Osteoblast (primary cell): ENCODE data around the gene ZFP92. TPM values are rescaled to one million over a fixed set of nuclear protein-coding genes. Genes with fewer than 3 reads are reported as not detected.

Experiments
- DNase-seq: peaks from one replicate; pipeline ENCODE4 v3.0.0; 2011; ENCODE audit warnings: low spot score, mixed read lengths; ENCODE audit not compliant: insufficient read length; ENCODE audit errors: missing footprints
- H2AFZ ChIP-seq: 2 replicates; pipeline ENCODE4 v1.6.0; 2011; ENCODE audit warnings: mild to moderate bottlenecking, low read length
- H3K27ac ChIP-seq: 2 replicates; pipeline ENCODE4 v1.5.1; 2011; ENCODE audit warnings: mild to moderate bottlenecking, low read depth, low read length, moderate library complexity
- H3K27me3 ChIP-seq: 2 replicates; pipeline ENCODE4 v1.6.0; 2012; ENCODE audit warnings: mild to moderate bottlenecking, control low read depth, inconsistent platforms, low read length, moderate library complexity; ENCODE audit not compliant: insufficient read depth
- H3K36me3 ChIP-seq: 2 replicates; pipeline ENCODE4 v1.5.1; 2011; ENCODE audit warnings: mild to moderate bottlenecking, low read length, control low read depth, moderate library complexity; ENCODE audit not compliant: insufficient read depth
- H3K4me1 ChIP-seq: 2 replicates; pipeline ENCODE4 v1.5.1; 2011; ENCODE audit warnings: mild to moderate bottlenecking, low read length, control low read depth, moderate library complexity; ENCODE audit not compliant: insufficient read depth
- H3K4me2 ChIP-seq: 2 replicates; pipeline ENCODE4 v1.6.0; 2011; ENCODE audit warnings: mild to moderate bottlenecking, low read length; ENCODE audit not compliant: insufficient read depth
- H3K4me3 ChIP-seq: fragments of 200-600 bp; sonication (generic); 3 replicates; pipeline ENCODE4 v1.5.1; 2012; ENCODE audit warnings: mild to moderate bottlenecking, low read length, inconsistent platforms; ENCODE audit not compliant: insufficient read depth
- H3K79me2 ChIP-seq: 2 replicates; pipeline ENCODE4 v1.6.0; 2012; ENCODE audit warnings: mild to moderate bottlenecking, low read length, control low read depth, inconsistent platforms; ENCODE audit not compliant: insufficient read depth
- H3K9me3 ChIP-seq: 2 replicates; pipeline ENCODE4 v1.5.1; 2011; ENCODE audit warnings: low read depth, low read length, control low read depth
- H4K20me1 ChIP-seq: 2 replicates; pipeline ENCODE4 v1.6.0; 2012; ENCODE audit warnings: mild to moderate bottlenecking, low read length, control low read depth; ENCODE audit not compliant: insufficient read depth
- CTCF ChIP-seq: IDR thresholded peaks from 2 replicates; pipeline ENCODE4 v1.5.1; 2011; ENCODE audit warnings: mild to moderate bottlenecking, low read depth, low read length, moderate library complexity; ENCODE audit errors: extremely low read depth
- total RNA-seq: library from RNA; depleted of rRNA; stranded (reverse); fragments of >200 nt; gene quantifications from 2 replicates; pipeline ENCODE4 v1.2.3, GENCODE V29; 2012

The ZFP92 gene
- total RNA-seq, 1 donor = not detected

DNA sequence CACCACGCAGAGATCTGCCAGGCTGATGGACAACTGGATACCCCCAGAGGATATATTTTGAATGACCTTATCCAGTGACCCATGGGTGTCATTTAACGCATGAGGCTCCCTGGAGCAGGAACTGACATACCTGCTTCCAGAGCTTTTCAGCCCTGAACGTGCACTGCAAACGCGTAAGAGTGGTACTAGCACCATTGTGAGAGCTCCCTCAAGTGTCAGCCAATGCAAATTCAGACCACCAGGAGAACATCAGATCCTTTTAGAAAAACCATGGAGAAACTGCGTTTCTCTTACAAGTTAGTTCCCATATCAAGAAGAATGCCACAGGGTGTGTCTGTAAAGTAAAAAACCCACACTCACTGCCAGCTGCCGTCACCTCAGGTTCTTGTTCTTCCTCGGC lies 27.3 kb downstream of the ZFP92 start:
- no peaks in the 10 kb centered on the region for H3K4me1 ChIP-seq
- H3K9me3 ChIP-seq = no peaks in the 10 kb centered on the region
- no peak overlapping the region for H3K4me2 ChIP-seq
- DNase-seq = peak; percentile 87
- no peaks in the 10 kb centered on the region for H3K36me3 ChIP-seq
- H2AFZ ChIP-seq = no peak overlapping the region
- TF ChIP-seq CTCF = peak; percentile 42
- H3K79me2 ChIP-seq = no peaks in the 10 kb centered on the region
- peaks cover 4% of the 10 kb centered on the region for H3K27me3 ChIP-seq
- no peak overlapping the region for H3K4me3 ChIP-seq
- H4K20me1 ChIP-seq = no peaks in the 10 kb centered on the region
- no peak overlapping the region for H3K27ac ChIP-seq

DNA sequence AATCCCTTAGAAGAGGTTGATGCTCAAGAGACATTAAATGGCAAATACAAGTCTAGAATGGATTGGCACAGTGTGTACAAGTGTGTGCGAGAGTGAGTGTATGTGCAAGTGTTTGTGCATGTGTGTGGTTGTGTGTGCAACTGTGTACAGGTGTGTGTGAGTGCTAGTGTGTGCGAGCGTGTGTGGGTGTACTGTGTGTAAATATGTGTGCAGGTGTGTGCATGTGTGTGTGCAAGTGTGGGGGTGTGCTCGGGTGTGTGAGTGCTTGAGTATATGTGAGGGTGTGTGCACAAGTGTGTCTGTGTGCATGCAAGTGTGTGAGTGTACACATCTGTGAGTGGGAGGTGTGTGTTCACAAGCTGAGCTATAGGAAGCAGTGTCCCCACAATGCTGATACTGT lies 28.7 kb downstream of the ZFP92 start:
- Histone ChIP-seq H3K27ac (no peak overlapping the region), H2AFZ (no peak overlapping the region), H4K20me1 (no peaks in the 10 kb centered on the region), H3K4me2 (no peak overlapping the region), H3K4me3 (no peak overlapping the region), H3K27me3 (no peaks in the 10 kb centered on the region), H3K79me2 (no peaks in the 10 kb centered on the region), H3K9me3 (no peaks in the 10 kb centered on the region), H3K4me1 (no peaks in the 10 kb centered on the region), H3K36me3 (no peaks in the 10 kb centered on the region)
- peak; percentile 79 for DNase-seq
- no peak for TF ChIP-seq CTCF

DNA sequence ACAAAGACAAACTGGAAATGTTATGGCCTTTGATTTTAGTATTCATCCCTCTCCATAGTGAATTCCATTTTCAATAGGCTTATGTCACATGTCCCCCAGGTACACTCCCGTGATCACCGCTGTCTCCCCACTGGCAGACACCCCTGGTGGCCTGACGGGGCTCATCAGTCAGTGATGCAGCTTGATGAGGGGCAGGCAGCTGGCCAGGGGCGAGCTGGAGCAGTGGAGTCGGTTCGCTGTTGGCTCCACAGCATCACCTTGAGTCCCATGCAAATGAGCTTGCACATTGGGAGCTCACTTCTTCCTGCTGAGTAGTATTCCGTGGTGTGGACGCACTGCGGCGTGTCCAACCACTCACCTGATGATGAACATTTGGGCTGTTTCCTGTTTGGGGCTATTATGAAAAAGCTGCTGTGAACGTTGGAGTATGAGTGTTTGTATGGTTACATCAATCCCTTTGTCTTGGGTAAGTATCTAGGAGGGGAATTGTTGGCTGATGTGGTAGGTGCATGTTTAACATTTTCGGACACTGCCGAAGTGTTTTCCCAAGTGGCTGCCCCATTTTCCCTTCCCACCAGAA lies 29.4 kb downstream of the ZFP92 start:
- Histone ChIP-seq H3K27me3 (no peaks in the 10 kb centered on the region), H3K27ac (no peak overlapping the region), H3K79me2 (no peaks in the 10 kb centered on the region), H3K9me3 (no peaks in the 10 kb centered on the region), H3K36me3 (no peaks in the 10 kb centered on the region), H2AFZ (no peak overlapping the region), H3K4me1 (no peaks in the 10 kb centered on the region), H3K4me2 (no peak overlapping the region), H4K20me1 (no peaks in the 10 kb centered on the region), H3K4me3 (no peak overlapping the region)
- DNase-seq = no peak
- TF ChIP-seq CTCF = no peak

DNA sequence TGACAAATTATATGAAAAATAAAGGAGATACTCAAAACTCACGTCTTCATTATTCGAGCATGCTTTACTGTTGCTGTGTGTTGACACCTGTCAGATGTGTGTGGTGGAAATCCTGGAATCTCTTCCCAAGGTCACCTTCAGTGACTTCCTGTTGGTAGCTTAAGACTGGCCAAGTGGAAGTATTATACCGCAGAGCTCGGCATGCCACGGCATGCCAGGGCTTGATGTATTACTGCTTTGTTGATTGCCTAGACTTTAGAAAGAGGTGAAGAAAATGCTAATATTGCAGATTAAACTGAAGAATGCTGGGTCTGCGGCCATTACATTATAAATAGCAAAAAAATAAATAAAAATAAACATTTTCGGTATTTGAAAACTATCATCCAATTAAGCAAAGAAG lies 30.0 kb downstream of the ZFP92 start:
- H3K4me2 ChIP-seq = no peak overlapping the region
- DNase-seq = no peak
- no peak overlapping the region for H2AFZ ChIP-seq
- H3K27ac ChIP-seq = no peak overlapping the region
- no peaks in the 10 kb centered on the region for H3K4me1 ChIP-seq
- H3K4me3 ChIP-seq = no peak overlapping the region
- no peaks in the 10 kb centered on the region for H3K36me3 ChIP-seq
- no peaks in the 10 kb centered on the region for H4K20me1 ChIP-seq
- no peak for TF ChIP-seq CTCF
- H3K27me3 ChIP-seq = no peaks in the 10 kb centered on the region
- H3K79me2 ChIP-seq = no peaks in the 10 kb centered on the region
- no peaks in the 10 kb centered on the region for H3K9me3 ChIP-seq
